ENCODE measurements around the gene FBXW8.

Gene FBXW8

GRCh38 chr12:116933091-116933490 is 22.3 kb downstream of the FBXW8 start:
- no peak for TF ChIP-seq ZNF521 (tag by site-specific recombination; IDR thresholded peaks at IDR 0.05)
- no peak for TF ChIP-seq ZNF214 (tag by site-specific recombination; IDR thresholded peaks at IDR 0.05; ENCODE audit: borderline replicate concordance)
- peak; percentile 58; the same call in 1 of the 2 replicates for TF ChIP-seq MZF1 (tag by site-specific recombination; IDR thresholded peaks at IDR 0.05; ENCODE audit: borderline replicate concordance)
- no peak for TF ChIP-seq GLI4 (tag by site-specific recombination; IDR thresholded peaks at IDR 0.05)
- TF ChIP-seq ZNF670 (tag by site-specific recombination; IDR thresholded peaks at IDR 0.05; ENCODE audit: low read depth): no peak
- TF ChIP-seq, protein P1, sequence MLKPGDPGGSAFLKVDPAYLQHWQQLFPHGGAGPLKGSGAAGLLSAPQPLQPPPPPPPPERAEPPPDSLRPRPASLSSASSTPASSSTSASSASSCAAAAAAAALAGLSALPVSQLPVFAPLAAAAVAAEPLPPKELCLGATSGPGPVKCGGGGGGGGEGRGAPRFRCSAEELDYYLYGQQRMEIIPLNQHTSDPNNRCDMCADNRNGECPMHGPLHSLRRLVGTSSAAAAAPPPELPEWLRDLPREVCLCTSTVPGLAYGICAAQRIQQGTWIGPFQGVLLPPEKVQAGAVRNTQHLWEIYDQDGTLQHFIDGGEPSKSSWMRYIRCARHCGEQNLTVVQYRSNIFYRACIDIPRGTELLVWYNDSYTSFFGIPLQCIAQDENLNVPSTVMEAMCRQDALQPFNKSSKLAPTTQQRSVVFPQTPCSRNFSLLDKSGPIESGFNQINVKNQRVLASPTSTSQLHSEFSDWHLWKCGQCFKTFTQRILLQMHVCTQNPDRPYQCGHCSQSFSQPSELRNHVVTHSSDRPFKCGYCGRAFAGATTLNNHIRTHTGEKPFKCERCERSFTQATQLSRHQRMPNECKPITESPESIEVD (tag by site-specific recombination; IDR thresholded peaks at IDR 0.05): peak; percentile 37; the same call in 1 of the 2 replicates
- no peak for TF ChIP-seq BCL11B (tag by site-specific recombination; IDR thresholded peaks at IDR 0.05; ENCODE audit: low read depth)
- no peak for TF ChIP-seq ZNF266 (tag by site-specific recombination; IDR thresholded peaks at IDR 0.05; ENCODE audit: low read depth)
- ChIA-PET POLR2A (no interaction called here), CTCF (no interaction called here)
- no peak overlapping the region for H3K4me3 ChIP-seq (ENCODE audit: low read depth, low read length)
- H3K27ac ChIP-seq (ENCODE audit: extremely low read depth, low read depth, low read length): no peak overlapping the region
- peaks cover 8% of the 10 kb centered on the region for H3K4me1 ChIP-seq (ENCODE audit: control insufficient read depth, insufficient read depth, low read length)
- peaks cover 4 to 25% of the 10 kb centered on the region in 2 experiments; a peak in 2 of 3 replicates for H3K36me3 ChIP-seq (ENCODE audit: control insufficient read depth in 2 of 2, insufficient read depth in 1 of 2, low read length in 2 of 2)
- no peaks in the 10 kb centered on the region for H3K9me3 ChIP-seq (ENCODE audit: control insufficient read depth, insufficient read depth, low read depth, low read length)

DNA sequence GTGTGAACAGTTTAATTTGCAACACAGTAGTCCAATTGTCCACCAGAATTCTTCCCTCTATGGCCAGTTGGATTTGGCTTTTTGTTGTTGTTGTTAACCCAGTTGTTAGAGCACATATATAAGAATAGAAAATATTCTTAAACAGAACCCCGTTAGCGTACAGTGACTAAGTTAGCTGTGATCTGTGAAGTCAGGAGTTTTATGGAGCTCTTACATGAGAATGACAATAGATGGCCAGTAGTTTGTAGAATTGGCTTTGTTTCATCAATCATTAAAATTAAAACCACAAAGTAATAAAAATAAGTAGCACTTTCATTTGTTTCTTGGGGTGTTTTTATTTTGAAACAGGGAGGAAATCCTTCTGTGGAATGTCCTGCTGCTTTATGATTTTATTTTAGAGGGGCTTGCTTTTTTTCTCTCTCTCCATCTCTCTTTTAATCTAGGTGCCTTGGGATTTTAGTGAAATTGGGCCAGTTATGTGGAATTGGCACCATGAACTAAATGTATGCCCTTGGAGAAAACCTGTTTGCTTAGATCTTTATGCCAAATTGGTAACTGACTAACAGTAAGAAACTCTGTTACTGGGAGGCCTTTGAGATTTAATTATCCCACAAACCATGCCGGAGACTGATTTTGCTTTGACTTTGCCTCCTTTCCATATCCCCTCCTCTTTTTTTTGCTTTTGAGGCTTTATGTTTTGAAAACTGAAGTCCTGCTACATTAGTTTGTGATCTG is 22.9 kb downstream of the FBXW8 start:
- H3K36me3 ChIP-seq (ENCODE audit: control insufficient read depth in 2 of 2, insufficient read depth in 1 of 2, low read length in 2 of 2): peaks cover 4 to 19% of the 10 kb centered on the region in 2 experiments; a peak in 2 of 3 replicates
- CTCF ChIA-PET: interaction anchor here (0.6 kb wide), 1 partner anchor 127 kb away, joined by 4 read pairs; no protein-coding TSS in a partner anchor
- H3K9me3 ChIP-seq (ENCODE audit: control insufficient read depth, insufficient read depth, low read depth, low read length): no peaks in the 10 kb centered on the region
- H3K4me3 ChIP-seq (ENCODE audit: low read depth, low read length): no peak overlapping the region
- no peak overlapping the region for H3K27ac ChIP-seq (ENCODE audit: extremely low read depth, low read depth, low read length)
- POLR2A ChIA-PET: no interaction called here
- peaks cover 8% of the 10 kb centered on the region for H3K4me1 ChIP-seq (ENCODE audit: control insufficient read depth, insufficient read depth, low read length)
- TF ChIP-seq KLF1 (tag by site-specific recombination; IDR thresholded peaks at IDR 0.05) (no peak), OSR2 (tag by site-specific recombination; IDR thresholded peaks at IDR 0.05) (peak; percentile 19; the same call in 1 of the 2 replicates), TRIM28 (IDR thresholded peaks at IDR 0.05; ENCODE audit: borderline replicate concordance, low read length) (no peak), ZNF596 (tag by site-specific recombination; IDR thresholded peaks at IDR 0.05) (peak; percentile 30; the same call in 1 of the 2 replicates), ZNF341 (tag by site-specific recombination; IDR thresholded peaks at IDR 0.05; ENCODE audit: low read depth) (peak; percentile 49; the same call in 1 of the 2 replicates), BCL6B (tag by site-specific recombination; IDR thresholded peaks at IDR 0.05) (no peak), WT1 (tag by site-specific recombination; IDR thresholded peaks at IDR 0.05) (peak; percentile 69; the same call in 1 of the 2 replicates), ZNF843 (tag by site-specific recombination; IDR thresholded peaks at IDR 0.05) (peak; percentile 38; the same call in 1 of the 2 replicates), PRDM4 (tag by site-specific recombination; IDR thresholded peaks at IDR 0.05) (0 out of 2 replicates have a peak, but pooled peaks have one; percentile 15), ZNF626 (tag by site-specific recombination; IDR thresholded peaks at IDR 0.05) (no peak), ZBTB10 (tag by site-specific recombination; IDR thresholded peaks at IDR 0.05) (no peak)
- TF ChIP-seq, protein P2, sequence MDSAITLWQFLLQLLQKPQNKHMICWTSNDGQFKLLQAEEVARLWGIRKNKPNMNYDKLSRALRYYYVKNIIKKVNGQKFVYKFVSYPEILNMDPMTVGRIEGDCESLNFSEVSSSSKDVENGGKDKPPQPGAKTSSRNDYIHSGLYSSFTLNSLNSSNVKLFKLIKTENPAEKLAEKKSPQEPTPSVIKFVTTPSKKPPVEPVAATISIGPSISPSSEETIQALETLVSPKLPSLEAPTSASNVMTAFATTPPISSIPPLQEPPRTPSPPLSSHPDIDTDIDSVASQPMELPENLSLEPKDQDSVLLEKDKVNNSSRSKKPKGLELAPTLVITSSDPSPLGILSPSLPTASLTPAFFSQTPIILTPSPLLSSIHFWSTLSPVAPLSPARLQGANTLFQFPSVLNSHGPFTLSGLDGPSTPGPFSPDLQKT (IDR thresholded peaks at IDR 0.05; ENCODE audit: borderline replicate concordance, low read depth, low read length): no peak
- TF ChIP-seq, protein P1 (tag by site-specific recombination; IDR thresholded peaks at IDR 0.05): peak; percentile 68
